Loucy (cell line): ENCODE results near the gene NOL7.

Experiments
- H2AFZ ChIP-seq: fragments of 200-600 bp; sonication (generic); 2 replicates; pipeline ENCODE4 v1.6.0; 2016; ENCODE audit warnings: antibody characterized with exemption, mild to moderate bottlenecking, low read length, moderate library complexity
- H3F3A ChIP-seq: fragments of 200-600 bp; 2 replicates; pipeline ENCODE4 v1.6.0; 2016; ENCODE audit warnings: antibody characterized with exemption, low read depth, mild to moderate bottlenecking
- H3K27me3 ChIP-seq: fragments of 200-600 bp; sonication (generic); 2 replicates; pipeline ENCODE4 v1.6.1; 2014; ENCODE audit warnings: low read length, mild to moderate bottlenecking; ENCODE audit not compliant: insufficient read depth, poor library complexity, severe bottlenecking
- H3K36me3 ChIP-seq: fragments of 200-600 bp; sonication (generic); 2 replicates; pipeline ENCODE4 v1.6.1; 2016; ENCODE audit warnings: low read length; ENCODE audit not compliant: insufficient read depth
- H3K4me1 ChIP-seq: fragments of 200-600 bp; sonication (generic); 2 replicates; pipeline ENCODE4 v1.5.1; 2014; ENCODE audit warnings: low read length, mild to moderate bottlenecking; ENCODE audit not compliant: insufficient read depth, poor library complexity, severe bottlenecking
- H3K4me2 ChIP-seq: fragments of 200-600 bp; sonication (generic); 2 replicates; pipeline ENCODE4 v1.6.0; 2014; ENCODE audit warnings: antibody characterized with exemption, low read length, low read depth, mild to moderate bottlenecking; ENCODE audit not compliant: poor library complexity, severe bottlenecking
- H3K4me3 ChIP-seq: fragments of 200-600 bp; sonication (generic); 2 replicates; pipeline ENCODE4 v1.5.1; 2014; ENCODE audit warnings: low read length, mild to moderate bottlenecking, mixed read lengths; ENCODE audit not compliant: poor library complexity, severe bottlenecking
- H3K79me2 ChIP-seq: fragments of 200-600 bp; sonication (generic); 2 replicates; pipeline ENCODE4 v1.6.1; 2014; ENCODE audit warnings: low read length; ENCODE audit not compliant: insufficient read depth
- H3K9ac ChIP-seq: fragments of 200-600 bp; sonication (generic); 2 replicates; pipeline ENCODE4 v1.6.0; 2014; ENCODE audit warnings: mild to moderate bottlenecking, low read depth, low read length, moderate library complexity; ENCODE audit not compliant: poor library complexity, severe bottlenecking
- H3K9me2 ChIP-seq: fragments of 200-600 bp; sonication (generic); replicated peaks from 2 replicates; pipeline ENCODE4 v1.6.1; 2016; ENCODE audit warnings: low read depth, low read length, mixed read lengths
- H3K9me3 ChIP-seq: fragments of 200-600 bp; sonication (generic); 2 replicates; pipeline ENCODE4 v1.6.1; 2014; ENCODE audit warnings: mild to moderate bottlenecking, antibody characterized with exemption, low read length, low read depth; ENCODE audit not compliant: insufficient read depth
- H4K20me1 ChIP-seq: fragments of 200-600 bp; sonication (generic); 2 replicates; pipeline ENCODE4 v1.6.0; 2014; ENCODE audit warnings: antibody characterized with exemption, low read length, mild to moderate bottlenecking; ENCODE audit not compliant: insufficient read depth, poor library complexity, severe bottlenecking
- CTCF ChIP-seq: fragments of 200-600 bp; sonication (generic); conservative IDR thresholded peaks from 2 replicates; pipeline ENCODE4 v1.5.1; 2014; ENCODE audit warnings: mild to moderate bottlenecking, antibody characterized with exemption, low read length
- EZH2phosphoT487 ChIP-seq: fragments of 200-600 bp; IDR thresholded peaks from 2 replicates; pipeline ENCODE4 v1.6.1; 2018; ENCODE audit warnings: antibody characterized with exemption, mild to moderate bottlenecking, moderate library complexity, borderline replicate concordance

Gene NOL7

DNA sequence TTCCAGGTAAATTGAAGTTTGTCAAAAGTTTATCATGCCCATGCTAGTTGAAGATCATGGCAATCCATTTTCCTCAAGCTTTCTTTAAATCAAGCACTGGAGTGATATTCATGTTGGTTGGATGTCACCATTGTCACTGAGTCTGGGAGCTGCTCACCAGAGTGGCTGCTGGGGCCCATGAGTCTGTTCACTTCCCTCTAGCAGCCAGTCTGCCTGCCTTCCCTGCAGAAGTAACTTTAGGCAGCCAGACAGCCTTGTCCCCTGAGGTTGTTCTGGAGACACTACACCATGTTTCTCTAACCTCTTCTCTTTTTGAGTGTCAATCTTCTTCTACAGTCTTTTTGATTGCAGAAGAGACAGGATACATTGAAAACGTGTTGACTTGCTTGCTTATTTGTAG lies 35.2 kb upstream of the NOL7 start:
- Histone ChIP-seq H3K9ac (no peak overlapping the region), H3K9me2 (no peaks in the 10 kb centered on the region), H3K36me3 (no peaks in the 10 kb centered on the region), H2AFZ (no peak overlapping the region), H3F3A (no peaks in the 10 kb centered on the region), H3K9me3 (no peaks in the 10 kb centered on the region), H3K27me3 (no peaks in the 10 kb centered on the region), H3K79me2 (peaks cover 13% of the 10 kb centered on the region), H3K4me3 (no peak overlapping the region), H3K4me1 (peaks cover 8% of the 10 kb centered on the region), H3K4me2 (no peak overlapping the region), H4K20me1 (no peaks in the 10 kb centered on the region)
- no peak for TF ChIP-seq CTCF
- no peak for TF ChIP-seq EZH2phosphoT487

- H2AFZ ChIP-seq = no peak overlapping the region
- H3F3A ChIP-seq = no peaks in the 10 kb centered on the region
- no peaks in the 10 kb centered on the region for H3K9me3 ChIP-seq
- no peak overlapping the region for H3K4me2 ChIP-seq
- H3K79me2 ChIP-seq = 0 out of 2 replicates have a peak, but pooled peaks cover under 1% of the 10 kb centered on the region
- TF ChIP-seq EZH2phosphoT487 = no peak
- no peak for TF ChIP-seq CTCF
- no peak overlapping the region for H3K9ac ChIP-seq
- no peaks in the 10 kb centered on the region for H3K27me3 ChIP-seq
- H3K4me3 ChIP-seq = no peak overlapping the region
- H4K20me1 ChIP-seq = no peaks in the 10 kb centered on the region
- H3K36me3 ChIP-seq = no peaks in the 10 kb centered on the region
- peaks cover 5% of the 10 kb centered on the region for H3K4me1 ChIP-seq
- H3K9me2 ChIP-seq = no peaks in the 10 kb centered on the region
Observed at GRCh38 chr6:13581700-13582229, 33.4 kb upstream of the NOL7 start.

GRCh38 chr6:13586603-13587542 lies 28.3 kb upstream of the NOL7 start:
- Histone ChIP-seq H3K9ac (no peak overlapping the region), H3K4me2 (no peak overlapping the region), H3K4me3 (no peak overlapping the region), H3K36me3 (no peaks in the 10 kb centered on the region), H3K4me1 (peaks cover 7% of the 10 kb centered on the region), H3F3A (no peaks in the 10 kb centered on the region), H2AFZ (no peak overlapping the region), H3K79me2 (no peaks in the 10 kb centered on the region), H3K9me2 (no peaks in the 10 kb centered on the region), H4K20me1 (no peaks in the 10 kb centered on the region), H3K9me3 (no peaks in the 10 kb centered on the region), H3K27me3 (no peaks in the 10 kb centered on the region)
- TF ChIP-seq EZH2phosphoT487 (no peak), CTCF (no peak)
